Stimulated activated CD4-positive, alpha-beta T cell treated with anti-CD3 and anti-CD28 coated beads, TNF-alpha, amount 100 ng/mL, for 48 hours (primary cell): ENCODE data around the gene PLIN1.

Experiments used
- DNase-seq, 3 donors: peaks; one replicate each; pipeline ENCODE4 v3.0.0-alpha.2; 2020; ENCODE audit warnings: low read depth in 3 of 3

Gene PLIN1

DNA sequence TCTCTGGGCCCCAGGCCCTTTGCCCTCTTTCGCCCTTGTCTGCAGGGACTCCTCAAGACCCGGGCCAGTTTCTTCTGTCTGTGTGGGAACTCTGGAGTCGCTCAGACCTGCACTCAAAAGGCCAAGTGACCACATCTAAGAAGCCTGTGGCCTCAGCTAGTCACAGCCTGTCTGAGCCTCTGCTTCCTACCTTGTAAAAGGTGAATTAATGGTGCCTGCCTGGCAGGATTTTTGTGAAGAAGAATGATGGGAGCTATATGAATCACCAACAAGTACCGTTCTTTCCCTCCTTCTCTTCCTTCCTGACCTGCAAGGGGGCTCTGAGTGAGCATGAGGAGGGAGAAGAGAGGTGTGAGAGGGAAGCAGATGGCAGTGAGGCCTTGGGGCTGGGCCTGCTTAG, 7.5 kb downstream of the PLIN1 start:
- DNase-seq, result no peak

- no peak for DNase-seq
Measured at GRCh38 chr15:89670971-89671560, 8.1 kb downstream of the PLIN1 start.

DNA sequence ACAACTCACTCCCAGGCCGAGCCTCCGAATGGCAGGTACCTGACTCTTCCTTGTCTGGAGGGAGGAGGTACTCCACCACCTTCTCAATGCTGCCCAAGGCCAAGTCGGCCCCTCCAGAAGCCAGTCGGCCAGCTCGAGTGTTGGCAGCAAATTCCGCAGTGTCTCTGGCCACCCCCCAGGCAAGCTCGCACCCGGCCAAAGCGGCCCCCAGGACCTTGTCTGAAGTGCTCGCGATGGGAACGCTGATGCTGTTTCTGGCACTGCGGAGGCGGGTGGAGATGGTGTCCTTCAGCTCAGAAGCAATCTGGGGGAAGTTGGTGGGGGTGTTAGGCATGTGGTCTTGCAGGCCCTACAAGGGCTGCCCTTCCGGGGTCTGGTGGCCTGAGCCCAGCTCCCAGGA, 9.2 kb downstream of the PLIN1 start:
- DNase-seq, result no peak

GRCh38 chr15:89669309-89669865, 9.8 kb downstream of the PLIN1 start:
- no peak for DNase-seq

- no peak for DNase-seq
Measured at GRCh38 chr15:89668171-89668570, 11.0 kb downstream of the PLIN1 start.

DNA sequence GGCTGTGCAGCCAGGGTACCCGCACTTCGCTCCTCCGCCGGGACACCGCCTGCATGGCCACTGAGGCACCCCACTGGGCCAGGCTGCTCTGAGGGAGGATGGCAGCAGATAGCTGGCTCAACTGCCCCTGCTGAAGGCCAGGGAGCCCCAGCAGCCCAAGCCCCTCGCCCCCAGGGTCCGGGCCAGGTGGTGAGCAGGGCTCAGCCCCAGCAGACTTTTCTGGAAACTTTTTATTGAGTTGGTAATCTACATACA, 11.5 kb downstream of the PLIN1 start:
- no peak for DNase-seq

- DNase-seq, result no peak
Measured at GRCh38 chr15:89666858-89667705, 12.1 kb downstream of the PLIN1 start.

DNA sequence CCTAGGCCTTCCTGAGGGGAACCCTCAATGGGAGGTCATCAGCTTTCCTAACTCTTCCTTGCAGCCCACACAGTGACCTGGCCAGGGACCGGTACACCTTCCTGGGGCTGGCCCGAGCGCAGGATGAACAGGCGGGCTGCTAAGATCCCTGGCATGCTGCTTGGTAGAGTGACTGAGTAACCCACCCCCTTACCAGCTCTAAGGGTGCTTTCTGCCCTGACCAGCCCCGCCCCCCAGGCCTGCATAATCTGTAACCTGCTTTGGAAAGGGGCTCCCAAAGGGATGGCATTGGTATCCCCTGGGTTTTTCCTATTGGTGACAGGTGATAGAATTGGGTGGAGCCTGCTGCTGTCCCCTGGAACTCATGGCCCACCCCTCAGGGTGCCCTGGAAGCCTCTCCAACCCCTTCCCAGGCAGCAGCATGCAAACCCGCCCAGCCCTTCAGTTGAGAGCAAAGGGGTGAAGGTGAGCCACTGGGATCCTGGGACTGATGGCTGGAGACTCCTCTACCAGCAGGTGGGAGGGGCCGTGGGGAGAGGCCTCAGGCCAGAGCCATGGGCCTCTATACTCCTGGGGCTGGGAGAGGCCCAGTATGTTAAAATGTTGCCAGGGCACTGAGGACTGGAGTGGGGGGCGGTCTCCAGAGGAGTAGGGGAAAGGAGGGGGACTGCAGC, 12.8 kb downstream of the PLIN1 start:
- DNase-seq, result no peak

- DNase-seq, result no peak
Measured at GRCh38 chr15:89665449-89666181, 13.6 kb downstream of the PLIN1 start.

DNA sequence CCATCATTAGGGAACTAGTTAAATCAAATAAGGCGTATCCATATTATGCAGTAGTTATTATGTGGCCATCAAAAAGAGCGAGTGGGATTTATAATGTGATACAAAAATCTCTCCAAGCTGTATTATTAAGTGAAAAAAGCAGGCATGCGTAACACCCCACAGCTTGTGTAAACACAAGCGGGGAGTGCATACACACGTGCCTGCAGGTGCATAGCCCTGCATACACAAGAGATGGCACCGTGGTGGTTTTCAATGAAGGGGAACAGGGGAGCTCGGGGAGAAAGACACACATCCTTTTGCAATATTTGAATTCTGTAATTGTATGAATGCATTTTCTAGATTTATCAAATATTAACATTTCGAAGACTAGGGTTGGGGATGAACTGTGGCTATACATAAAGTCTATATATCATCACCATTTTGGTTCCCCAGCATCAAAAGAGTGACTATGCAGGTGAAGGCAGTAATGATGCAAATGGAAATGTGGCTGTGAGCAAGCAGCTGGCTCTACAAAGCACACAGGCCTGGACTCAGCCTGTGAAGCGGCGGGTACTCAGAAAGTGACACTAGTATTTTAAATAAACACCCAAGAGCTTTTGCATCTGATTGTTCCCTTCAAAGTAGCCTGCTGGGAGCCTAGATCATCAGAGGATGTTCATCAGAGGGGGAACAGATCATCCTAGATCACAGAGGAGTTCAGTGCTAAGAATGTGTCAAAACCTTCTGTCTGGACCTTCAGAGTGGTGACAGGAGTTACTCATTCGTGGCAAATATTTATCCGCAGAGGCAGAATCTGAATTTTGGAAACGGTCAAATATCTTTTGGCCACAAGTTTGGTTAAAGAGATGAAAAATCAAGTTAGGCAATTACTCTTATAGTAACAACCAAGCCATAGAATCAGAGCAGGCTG, 14.5 kb downstream of the PLIN1 start:
- DNase-seq, result no peak

DNA sequence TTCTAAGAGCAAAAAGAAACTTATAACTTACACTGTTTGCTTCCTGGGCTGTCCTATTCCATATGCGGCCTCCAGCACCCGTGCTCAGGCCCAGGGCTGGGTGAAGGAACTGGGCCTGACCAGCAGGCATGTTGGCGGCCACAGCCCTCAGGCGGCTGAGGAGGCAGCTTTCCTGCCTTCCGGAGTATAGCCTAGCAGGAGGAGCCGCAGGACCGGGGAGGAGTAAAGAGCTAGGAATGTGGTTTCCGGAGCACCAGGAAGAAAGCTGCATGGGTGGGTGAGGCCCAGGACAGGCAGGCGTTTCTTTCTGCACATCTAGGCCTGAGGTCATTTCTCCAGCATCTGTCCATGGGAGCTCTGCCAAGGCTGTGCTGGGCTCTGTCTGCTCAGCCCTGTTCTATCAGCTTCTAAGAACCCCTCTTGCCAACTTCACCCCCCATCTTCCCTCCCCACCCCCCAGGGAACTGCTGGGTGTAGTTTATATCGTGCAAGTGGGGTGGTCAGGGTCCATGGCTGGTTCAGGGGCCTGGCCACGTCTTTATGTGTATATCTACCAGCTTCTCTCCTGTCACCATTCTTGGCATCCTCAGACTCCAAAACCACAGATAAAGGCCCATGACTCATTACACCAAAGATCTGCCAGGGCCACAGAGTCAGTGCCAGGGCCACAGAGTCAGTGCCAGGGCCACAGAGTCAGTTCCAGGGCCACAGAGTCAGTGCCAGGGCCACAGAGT, 16.1 kb downstream of the PLIN1 start:
- DNase-seq, result no peak

DNA sequence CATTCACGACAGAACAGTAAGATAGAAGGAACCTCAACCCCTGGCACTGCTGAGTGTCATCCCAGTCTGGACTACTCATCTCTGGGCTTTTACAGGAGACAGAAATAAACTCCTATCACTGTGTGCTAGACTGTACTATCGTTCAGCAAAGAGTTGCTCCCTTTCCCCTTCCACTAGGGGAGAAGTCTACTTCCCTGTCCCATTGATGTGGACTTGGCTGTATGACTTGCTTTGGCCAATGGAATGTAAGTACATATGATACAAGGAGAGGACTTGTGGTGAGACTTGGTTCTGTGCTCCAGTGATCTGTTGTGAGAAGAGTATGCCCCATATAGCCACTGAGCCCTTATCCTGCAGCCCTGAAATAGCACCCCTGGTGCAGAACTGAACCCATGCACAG, 18.6 kb downstream of the PLIN1 start:
- no peak for DNase-seq

DNA sequence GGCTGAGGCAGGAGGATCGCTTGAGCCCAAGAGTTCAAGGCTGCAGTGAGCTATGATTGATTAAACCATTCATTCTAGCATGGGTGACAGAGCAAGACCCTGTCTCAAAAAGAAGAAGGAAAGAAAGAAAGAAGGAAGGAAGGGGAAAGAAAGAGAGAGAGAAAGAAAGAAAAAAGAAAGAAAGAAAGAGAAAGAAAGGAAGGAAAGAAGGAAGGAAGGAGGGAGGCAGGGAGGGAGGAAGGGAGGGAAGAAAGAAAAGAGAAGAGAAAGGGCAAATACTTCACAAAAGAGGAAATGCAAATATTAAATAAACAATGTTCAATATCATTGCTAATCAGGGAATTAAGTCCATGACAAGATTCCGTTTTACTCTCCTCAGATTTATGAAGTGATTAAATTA, 19.9 kb downstream of the PLIN1 start:
- DNase-seq, result no peak

DNA sequence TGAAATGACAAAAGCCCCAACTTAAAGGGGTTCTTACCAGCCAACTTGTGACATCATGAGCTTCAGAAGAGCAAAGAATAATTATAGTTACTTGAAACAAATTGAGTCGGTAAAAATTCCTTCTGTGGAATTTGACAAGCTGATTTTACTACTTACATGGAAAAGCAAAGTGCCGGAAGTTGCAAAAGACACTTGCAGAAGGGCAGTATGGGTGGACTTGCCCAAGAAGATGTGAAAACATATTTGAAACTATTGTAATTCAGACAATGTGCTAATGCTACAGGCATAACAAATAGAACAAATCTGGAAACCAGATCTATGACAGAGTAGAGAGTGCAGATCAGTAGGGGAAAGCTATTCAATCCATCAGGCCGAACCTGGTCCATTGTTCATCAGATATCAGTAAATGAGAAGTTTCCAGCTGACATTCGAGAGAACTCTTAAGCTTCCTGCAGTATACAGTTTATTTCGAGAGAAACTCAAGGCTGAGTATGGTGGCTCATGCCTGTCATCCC, 21.4 kb downstream of the PLIN1 start:
- no peak for DNase-seq

- no peak for DNase-seq
Measured at GRCh38 chr15:89656116-89656815, 22.9 kb downstream of the PLIN1 start.

DNA sequence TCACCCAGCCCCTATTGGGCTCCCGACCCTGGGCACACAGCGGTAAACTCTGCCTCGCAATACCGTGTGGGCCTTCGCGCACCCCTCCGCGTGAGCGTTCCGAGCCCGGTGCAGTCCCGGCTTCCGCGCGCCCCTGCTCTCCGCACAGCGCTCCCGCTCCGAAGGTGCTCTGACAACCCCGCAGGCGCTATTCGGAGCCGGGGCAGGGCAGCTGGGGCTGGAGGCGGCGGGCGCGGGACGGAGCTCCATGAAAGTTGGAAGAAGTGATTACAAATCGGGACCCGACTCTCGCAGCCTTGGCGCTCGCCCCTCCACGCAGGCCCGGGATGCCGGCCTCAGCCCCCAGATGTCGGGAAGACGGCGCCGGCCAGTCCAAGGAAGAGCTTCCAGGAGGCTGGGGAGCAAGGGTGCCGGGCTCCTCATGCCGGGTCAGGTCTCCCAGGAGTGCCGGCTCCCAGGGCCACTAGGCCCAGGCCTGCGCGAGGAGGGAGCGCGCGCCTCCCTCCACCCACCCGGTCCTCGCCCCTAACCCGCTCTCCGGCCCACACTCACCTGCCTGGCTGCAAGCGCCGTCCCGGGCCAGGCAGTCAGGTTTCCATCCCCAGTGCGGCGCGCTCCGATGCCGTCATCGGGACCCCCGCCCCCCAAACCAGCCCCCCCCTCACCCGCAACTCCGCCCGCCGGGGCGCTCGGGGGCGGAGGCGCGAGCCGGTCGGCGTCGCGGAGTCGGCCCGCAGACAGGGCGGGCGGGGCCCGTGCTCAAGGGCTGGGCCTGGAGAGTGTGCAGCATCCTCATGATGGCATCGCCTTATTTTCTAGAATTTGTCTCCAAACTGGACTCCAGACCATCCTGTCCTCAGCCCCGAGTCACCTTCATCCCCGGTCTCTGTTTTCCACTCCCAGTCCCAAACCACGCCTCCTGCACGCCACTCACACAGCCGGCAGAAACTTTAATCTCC, 24.0 kb downstream of the PLIN1 start, which contains the start of gene KIF7:
TSS of gene KIF7 (minus strand) at position 621 of the 959 bp plus-strand sequence. CDS start 2,537 bp downstream, outside the sequence.
- peak in 1 of 3 donors; percentile 20 for DNase-seq

- DNase-seq, result no peak
Measured at GRCh38 chr15:89654301-89654761, 24.8 kb downstream of the PLIN1 start.

DNA sequence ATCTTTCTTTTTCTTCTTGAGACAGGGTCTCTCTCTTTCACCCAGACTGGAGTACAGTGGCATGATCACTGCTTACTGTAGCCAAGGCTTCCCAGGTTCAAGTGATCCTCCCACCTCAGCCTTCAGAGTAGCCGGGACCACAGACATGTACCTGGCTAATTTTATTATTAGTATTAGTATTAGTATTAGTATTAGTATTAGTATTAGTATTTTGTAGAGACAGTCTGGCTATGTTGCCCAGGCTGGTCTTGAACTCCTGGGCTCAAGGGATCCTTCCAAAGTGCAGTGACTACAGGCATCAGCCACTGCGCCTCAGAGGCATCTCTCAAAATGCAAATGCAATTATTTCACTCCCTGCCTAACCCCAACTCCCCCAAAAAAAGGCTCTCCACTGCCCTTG, 25.6 kb downstream of the PLIN1 start:
- DNase-seq, result no peak
